ENCODE results near the gene ARID1B. TPM values are rescaled to one million over a fixed set of nuclear protein-coding genes. Genes with fewer than 3 reads are reported as not detected.

ARID1B gene
- total RNA-seq, 1 donor from 2014 or later: 62.1 TPM

- no peak overlapping the region for H3K4me3 ChIP-seq
- H3K4me1 ChIP-seq: peaks cover 17% of the 10 kb centered on the region
- TF ChIP-seq, protein P1, sequence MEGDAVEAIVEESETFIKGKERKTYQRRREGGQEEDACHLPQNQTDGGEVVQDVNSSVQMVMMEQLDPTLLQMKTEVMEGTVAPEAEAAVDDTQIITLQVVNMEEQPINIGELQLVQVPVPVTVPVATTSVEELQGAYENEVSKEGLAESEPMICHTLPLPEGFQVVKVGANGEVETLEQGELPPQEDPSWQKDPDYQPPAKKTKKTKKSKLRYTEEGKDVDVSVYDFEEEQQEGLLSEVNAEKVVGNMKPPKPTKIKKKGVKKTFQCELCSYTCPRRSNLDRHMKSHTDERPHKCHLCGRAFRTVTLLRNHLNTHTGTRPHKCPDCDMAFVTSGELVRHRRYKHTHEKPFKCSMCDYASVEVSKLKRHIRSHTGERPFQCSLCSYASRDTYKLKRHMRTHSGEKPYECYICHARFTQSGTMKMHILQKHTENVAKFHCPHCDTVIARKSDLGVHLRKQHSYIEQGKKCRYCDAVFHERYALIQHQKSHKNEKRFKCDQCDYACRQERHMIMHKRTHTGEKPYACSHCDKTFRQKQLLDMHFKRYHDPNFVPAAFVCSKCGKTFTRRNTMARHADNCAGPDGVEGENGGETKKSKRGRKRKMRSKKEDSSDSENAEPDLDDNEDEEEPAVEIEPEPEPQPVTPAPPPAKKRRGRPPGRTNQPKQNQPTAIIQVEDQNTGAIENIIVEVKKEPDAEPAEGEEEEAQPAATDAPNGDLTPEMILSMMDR (IDR thresholded peaks at IDR 0.05): no peak
- no peak overlapping the region for H3K27ac ChIP-seq
- Mint-ChIP-seq H3K4me3 (no peak overlapping the region), H3K27me3 (ENCODE audit: insufficient read depth, low read depth) (peaks cover 2% of the 10 kb centered on the region), H3K9me3 (no peaks in the 10 kb centered on the region), H3K4me1 (peaks cover 8% of the 10 kb centered on the region), H3K27ac (no peak overlapping the region), H3K36me3 (peaks cover 9% of the 10 kb centered on the region)
- peaks cover 8% of the 10 kb centered on the region for H4K20me1 ChIP-seq (ENCODE audit: low read depth)
- no peak overlapping the region for H3K9ac ChIP-seq
- H3K79me2 ChIP-seq (ENCODE audit: low read depth): no peaks in the 10 kb centered on the region
- H3K27me3 ChIP-seq: no peaks in the 10 kb centered on the region
- no peaks in the 10 kb centered on the region for H3K9me3 ChIP-seq (ENCODE audit: low read depth)
- peaks cover 9% of the 10 kb centered on the region for H3F3A ChIP-seq (ENCODE audit: low read depth)
- H3K4me2 ChIP-seq: no peak overlapping the region
- H3K36me3 ChIP-seq: no peaks in the 10 kb centered on the region
- no peak overlapping the region for H2AFZ ChIP-seq (replicated peaks)
- DNase-seq (ENCODE audit: low spot score): no peak
These were observed 392.5 kb downstream of the ARID1B start for GRCh38 chr6:157169656-157170055.

DNA sequence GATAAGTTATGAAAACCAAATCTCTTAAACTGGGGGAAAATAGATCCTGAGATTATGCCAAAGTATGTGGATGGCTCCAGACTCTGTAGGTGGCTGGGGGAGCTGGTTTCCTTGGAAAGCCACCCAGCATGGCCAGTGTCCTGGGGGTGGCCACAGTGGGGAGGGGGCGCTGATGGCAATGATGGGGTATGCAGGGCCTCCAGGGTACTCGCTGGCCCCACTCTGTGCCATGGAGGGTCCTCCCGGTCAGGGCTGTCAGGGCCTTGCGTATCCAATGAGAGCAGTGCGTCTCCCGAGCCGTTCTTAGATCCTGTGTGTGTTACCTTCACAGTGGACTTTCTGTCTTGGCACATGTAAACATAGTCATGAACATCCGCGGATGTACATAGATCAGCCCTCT, 393.4 kb downstream of the ARID1B start:
- H3F3A ChIP-seq (ENCODE audit: low read depth): peaks cover 9% of the 10 kb centered on the region
- H3K27me3 ChIP-seq: no peaks in the 10 kb centered on the region
- Mint-ChIP-seq H3K27me3 (ENCODE audit: insufficient read depth, low read depth) (peaks cover 2% of the 10 kb centered on the region), H3K36me3 (peaks cover 9% of the 10 kb centered on the region), H3K4me1 (peaks cover 8% of the 10 kb centered on the region), H3K27ac (no peak overlapping the region), H3K9me3 (no peaks in the 10 kb centered on the region), H3K4me3 (no peak overlapping the region)
- no peak overlapping the region for H3K4me2 ChIP-seq
- TF ChIP-seq EZH2phosphoT487 (IDR thresholded peaks at IDR 0.05) (no peak), EZH2 (IDR thresholded peaks at IDR 0.05) (no peak)
- TF ChIP-seq, protein P1 (IDR thresholded peaks at IDR 0.05): no peak
- no peak for DNase-seq (ENCODE audit: low spot score)
- no peaks in the 10 kb centered on the region for H3K9me3 ChIP-seq (ENCODE audit: low read depth)
- no peak overlapping the region for H3K27ac ChIP-seq
- H3K9ac ChIP-seq: no peak overlapping the region
- H3K79me2 ChIP-seq (ENCODE audit: low read depth): no peaks in the 10 kb centered on the region
- H2AFZ ChIP-seq (replicated peaks): no peak overlapping the region
- H3K4me3 ChIP-seq: no peak overlapping the region
- H3K4me1 ChIP-seq: peaks cover 17% of the 10 kb centered on the region
- H4K20me1 ChIP-seq (ENCODE audit: low read depth): peaks cover 8% of the 10 kb centered on the region
- H3K36me3 ChIP-seq: no peaks in the 10 kb centered on the region

DNA sequence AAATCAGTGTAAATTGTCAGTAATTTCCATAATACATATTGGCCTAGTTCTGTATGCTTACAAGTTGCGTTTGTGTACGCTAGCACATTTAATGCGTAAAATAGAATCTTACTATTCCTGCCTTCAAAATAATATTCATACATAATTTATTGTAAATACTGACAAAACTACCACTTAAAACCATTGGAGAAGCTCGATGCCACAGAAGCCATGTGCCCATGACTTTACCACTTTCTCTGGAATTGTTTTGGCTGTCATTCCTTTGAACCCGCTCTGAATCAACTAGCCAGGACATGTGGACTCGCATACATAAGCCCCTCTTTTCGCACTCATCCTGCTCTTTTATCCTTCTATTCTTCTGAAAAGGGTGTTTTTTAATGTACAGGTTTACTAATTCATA, 394.6 kb downstream of the ARID1B start:
- no peak overlapping the region for H3K27ac Mint-ChIP-seq
- peaks cover 8% of the 10 kb centered on the region for H4K20me1 ChIP-seq (ENCODE audit: low read depth)
- no peak overlapping the region for H2AFZ ChIP-seq (replicated peaks)
- TF ChIP-seq, protein P1 (IDR thresholded peaks at IDR 0.05): no peak
- TF ChIP-seq EZH2phosphoT487 (IDR thresholded peaks at IDR 0.05) (no peak), EZH2 (IDR thresholded peaks at IDR 0.05) (no peak)
- peaks cover 2% of the 10 kb centered on the region for H3K27me3 Mint-ChIP-seq (ENCODE audit: insufficient read depth, low read depth)
- no peak overlapping the region for H3K4me3 Mint-ChIP-seq
- no peaks in the 10 kb centered on the region for H3K79me2 ChIP-seq (ENCODE audit: low read depth)
- H3K9me3 Mint-ChIP-seq: no peaks in the 10 kb centered on the region
- peaks cover 17% of the 10 kb centered on the region for H3K4me1 ChIP-seq
- H3K4me1 Mint-ChIP-seq: peaks cover 8% of the 10 kb centered on the region
- H3K9ac ChIP-seq: no peak overlapping the region
- no peaks in the 10 kb centered on the region for H3K9me3 ChIP-seq (ENCODE audit: low read depth)
- no peak for DNase-seq (ENCODE audit: low spot score)
- H3F3A ChIP-seq (ENCODE audit: low read depth): peaks cover 9% of the 10 kb centered on the region
- no peak overlapping the region for H3K4me2 ChIP-seq
- no peaks in the 10 kb centered on the region for H3K27me3 ChIP-seq
- no peak overlapping the region for H3K27ac ChIP-seq
- H3K4me3 ChIP-seq: no peak overlapping the region
- H3K36me3 ChIP-seq: no peaks in the 10 kb centered on the region
- H3K36me3 Mint-ChIP-seq: peaks cover 10% of the 10 kb centered on the region

Data from neural progenitor cell (in vitro differentiated cells).